GM23248 (cell line): ENCODE data around the gene CYP26B1.

ENCODE experiments used
- EZH2 ChIP-seq: fragments of 200-600 bp; sonication (generic); IDR thresholded peaks from 2 replicates; pipeline ENCODE4 v1.6.1; 2018; ENCODE audit warnings: antibody characterized with exemption, mild to moderate bottlenecking; ENCODE audit not compliant: insufficient read depth, poor library complexity, severe bottlenecking
- EZH2phosphoT487 ChIP-seq: fragments of 200-600 bp; sonication (generic); IDR thresholded peaks from 2 replicates; pipeline ENCODE4 v1.6.1; 2018; ENCODE audit warnings: antibody characterized with exemption, moderate library complexity, mild to moderate bottlenecking, low read depth; ENCODE audit not compliant: insufficient read depth

- no peak for TF ChIP-seq EZH2
- no peak for TF ChIP-seq EZH2phosphoT487
These were observed 9.2 kb upstream of the CYP26B1 start for GRCh38 chr2:72156872-72157271.
